GM19035 (cell line): ENCODE results near the gene C15orf62.
A peak's percentile ranks its signal among the peaks of the same experiment; 100 is the strongest.

Experiments
- ATAC-seq: cut with Tn5 transposase; IDR thresholded peaks from one replicate; pipeline ENCODE4 v1.9.1; 2021; ENCODE audit not compliant: unreplicated experiment

Gene C15orf62

DNA sequence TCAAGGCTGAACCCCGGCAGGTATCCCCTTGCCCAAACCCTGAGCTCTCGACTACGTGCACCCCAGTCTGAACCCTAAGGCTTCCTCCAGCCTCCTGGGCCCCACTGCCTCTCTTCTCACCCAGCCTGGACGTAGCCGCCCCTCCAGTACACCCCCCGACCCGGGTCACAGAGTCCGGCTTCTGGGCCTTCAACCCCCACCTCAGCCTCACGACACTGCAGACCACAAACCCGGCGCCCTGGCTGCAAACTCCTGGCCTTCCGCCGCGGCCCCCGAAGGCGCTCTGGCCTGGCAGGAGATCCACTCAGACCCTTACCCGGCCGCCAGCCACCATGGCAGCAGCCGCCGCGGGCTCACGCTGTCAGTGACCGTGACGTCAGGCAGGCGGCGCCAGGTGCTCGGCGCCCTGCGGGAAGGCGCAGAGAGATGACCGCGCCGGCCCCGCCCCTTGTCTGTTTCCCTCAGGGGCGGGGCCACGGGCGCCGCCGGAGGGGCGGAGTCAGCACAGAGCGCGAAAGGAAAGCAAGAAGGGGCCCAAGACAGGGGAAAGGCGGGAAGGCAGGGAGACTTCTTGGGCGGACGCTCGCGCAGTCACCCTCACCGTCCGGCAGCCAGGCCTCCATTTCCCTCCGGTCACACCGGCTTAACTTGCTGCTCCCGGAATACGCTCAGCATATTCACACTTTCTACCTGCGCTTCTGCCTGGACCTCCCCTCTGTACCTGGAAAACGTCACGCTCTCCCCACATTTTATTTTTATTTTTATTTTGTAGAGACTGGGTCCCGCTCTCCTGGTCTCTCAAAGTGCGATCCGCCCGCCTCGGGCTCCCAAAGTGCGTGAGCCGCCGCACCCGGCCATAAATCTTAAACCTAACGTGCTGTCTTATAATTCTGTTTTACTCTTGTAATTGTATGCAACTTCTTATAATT, 14.6 kb upstream of the C15orf62 start, which contains the start of gene RMDN3:
Gene RMDN3, minus strand, starts transcription at position 372 of the 929 bp plus-strand sequence. CDS start 471 bp downstream, outside the sequence.
- peak; percentile 86 for ATAC-seq

DNA sequence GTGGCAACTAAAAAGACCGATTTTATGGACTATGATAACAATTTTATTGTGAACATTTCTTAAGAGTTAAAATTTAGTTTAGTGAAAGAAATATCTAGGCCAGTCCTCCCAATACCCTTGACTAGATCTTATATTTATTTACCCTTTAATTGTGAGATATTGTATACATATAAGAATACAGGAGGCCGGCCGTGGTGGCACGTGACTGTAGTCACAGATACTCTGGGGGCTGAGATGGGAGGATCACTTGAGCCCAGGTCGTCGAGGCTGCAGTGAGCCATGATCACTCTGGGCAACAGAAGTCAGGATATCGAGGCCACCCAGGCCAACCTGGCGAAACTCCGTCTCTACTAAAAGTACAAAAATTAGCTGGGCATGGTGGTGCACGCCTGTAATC, 14.0 kb upstream of the C15orf62 start:
- ATAC-seq: no peak

DNA sequence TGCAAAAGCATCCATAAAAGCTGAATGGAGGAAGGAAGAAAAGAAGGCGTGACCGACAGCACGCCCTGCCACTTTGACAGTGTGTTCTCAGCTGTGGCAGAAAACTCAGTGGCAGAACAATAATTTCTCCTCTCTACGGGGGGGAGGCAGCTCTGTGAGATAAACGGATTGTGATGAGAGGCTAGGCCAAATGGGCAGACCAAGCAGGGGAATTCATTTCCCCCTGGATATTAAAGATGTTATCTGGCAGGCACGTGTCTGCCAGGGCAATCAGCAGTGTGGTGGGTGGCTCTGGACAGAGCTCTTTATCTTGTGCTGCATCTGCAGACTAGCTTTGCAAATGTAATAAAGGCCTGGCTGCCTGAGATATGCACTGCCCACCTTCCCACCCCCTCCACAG, 12.8 kb upstream of the C15orf62 start:
- no peak for ATAC-seq

DNA sequence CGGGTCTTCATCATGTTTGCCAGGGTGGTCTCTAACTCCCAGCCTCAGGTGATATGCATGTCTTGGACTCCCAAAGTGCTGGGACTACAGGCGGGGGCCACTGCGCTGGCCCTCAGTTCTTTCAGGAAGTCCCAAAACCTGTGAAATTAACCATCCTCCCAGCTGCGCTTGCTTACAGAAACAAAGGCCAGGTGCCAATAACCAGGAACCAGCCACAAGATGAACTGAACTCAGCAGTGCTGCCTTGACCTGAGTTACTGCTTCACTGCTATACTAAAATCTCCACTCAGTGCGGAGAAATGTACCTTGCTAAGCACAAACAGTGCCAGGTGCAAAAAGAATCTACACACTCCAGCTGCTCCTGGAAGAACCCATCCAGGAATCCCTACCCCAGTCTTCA, 9.8 kb upstream of the C15orf62 start:
- no peak for ATAC-seq

DNA sequence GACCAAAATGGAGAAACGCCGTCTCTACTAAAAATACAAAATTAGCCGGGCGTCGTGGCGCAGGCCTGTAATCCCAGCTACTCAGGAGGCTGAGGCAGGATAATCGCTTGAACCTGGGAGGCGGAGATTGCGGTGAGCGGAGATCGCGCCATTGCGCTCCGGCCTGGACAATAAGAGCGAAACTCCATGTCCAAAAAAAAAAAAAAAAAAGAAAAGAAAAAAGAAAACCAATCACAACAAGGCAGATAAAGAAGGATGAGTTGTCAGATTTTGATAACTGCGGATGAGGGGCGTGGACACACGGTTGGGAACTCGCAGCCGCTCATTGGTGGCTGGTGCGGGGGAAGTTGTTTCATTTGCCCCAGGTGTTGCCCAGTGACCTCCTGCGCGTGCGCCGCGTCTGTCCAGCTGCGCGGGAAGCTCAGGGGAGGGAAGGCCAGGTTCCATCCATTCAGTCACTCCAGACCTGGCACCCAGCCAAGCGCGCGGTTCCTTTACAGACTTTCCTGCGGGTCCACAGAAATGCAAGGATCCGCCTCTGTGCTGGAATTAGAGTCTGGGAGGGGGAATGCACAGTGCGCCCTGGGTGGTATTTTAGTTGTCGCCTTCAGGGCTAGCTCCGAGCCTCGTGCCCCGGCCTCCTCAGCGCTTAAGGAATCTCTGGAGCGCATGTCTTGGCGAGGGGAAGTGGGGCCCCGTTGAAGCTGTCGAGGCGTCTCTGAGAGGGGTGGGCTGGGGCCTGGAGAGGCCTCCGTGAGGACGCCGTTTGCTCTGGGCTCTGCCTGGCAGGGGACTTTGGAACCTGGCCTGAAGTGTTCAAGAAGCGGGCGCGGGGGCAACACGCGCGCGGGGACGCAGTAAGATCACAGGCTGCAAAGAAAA, 6.6 kb upstream of the C15orf62 start:
- ATAC-seq: no peak

DNA sequence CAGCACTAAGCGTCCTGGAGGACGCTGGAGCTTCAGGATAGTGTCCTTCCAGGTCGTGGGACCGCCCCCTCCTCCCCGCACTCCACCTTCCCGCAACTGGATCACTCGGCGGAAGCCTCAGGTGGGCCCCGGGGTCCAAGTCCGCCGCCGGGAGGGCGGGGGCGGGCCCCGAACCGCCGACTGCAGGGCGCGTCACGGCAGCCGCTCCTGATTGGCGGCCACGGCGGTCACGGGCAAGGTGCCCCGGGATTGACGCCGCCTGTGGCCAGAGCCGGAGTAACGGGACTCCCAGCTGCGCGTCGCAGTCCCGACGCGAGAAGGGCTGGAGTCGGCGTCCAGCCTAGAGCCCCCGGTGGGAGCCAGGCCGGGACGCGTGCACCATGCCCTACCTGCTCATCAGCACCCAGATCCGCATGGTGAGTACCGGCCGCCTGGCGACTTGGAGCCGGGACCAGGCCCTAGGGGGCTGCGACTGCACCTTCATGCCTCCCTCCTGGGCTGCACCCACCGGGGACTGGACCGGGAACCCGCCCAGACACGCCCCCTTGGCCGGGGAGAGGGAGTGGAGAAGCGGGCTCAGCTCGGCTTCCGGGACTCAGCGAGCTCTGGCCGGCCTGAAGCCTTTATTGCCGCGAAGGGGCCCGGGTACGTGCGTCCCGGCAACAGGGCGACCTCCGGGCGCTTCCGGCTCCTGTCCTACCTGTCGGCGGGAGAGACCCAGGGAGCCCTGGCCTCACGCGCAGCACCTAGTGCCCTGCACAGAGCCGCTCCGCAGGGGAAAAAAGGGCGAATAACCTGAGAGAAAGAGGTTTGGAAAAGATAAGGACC, 5.8 kb upstream of the C15orf62 start, which contains the start of gene GCHFR:
Gene GCHFR, plus strand, starts transcription at position 268 of the 828 bp plus-strand sequence. Its CDS starts 113 bp downstream, at position 381.
- peak; percentile 55 for ATAC-seq

DNA sequence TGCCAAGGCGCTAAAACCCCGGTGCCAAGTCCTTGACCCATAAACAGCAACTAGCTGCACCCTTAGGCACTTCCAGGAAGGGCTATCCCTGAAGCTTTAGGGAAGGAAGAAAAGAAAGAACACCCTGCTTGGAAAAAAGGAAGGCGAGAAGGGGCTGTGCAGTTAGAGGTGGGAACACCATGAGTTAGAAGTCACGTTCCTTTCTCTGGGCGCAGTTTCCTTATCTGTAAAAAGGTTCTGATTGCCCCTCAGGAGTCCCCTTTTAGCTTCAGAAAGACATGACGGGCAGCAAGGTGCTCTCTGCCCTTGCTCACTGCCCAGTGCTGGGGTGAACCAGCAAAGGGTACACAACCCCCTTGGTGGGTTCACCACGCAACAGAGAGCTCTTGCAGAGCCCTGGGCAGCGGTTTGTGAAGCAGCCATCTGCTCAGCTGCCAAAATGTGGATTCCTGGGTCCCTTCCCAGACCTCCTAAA, 5.1 kb upstream of the C15orf62 start:
- no peak for ATAC-seq

DNA sequence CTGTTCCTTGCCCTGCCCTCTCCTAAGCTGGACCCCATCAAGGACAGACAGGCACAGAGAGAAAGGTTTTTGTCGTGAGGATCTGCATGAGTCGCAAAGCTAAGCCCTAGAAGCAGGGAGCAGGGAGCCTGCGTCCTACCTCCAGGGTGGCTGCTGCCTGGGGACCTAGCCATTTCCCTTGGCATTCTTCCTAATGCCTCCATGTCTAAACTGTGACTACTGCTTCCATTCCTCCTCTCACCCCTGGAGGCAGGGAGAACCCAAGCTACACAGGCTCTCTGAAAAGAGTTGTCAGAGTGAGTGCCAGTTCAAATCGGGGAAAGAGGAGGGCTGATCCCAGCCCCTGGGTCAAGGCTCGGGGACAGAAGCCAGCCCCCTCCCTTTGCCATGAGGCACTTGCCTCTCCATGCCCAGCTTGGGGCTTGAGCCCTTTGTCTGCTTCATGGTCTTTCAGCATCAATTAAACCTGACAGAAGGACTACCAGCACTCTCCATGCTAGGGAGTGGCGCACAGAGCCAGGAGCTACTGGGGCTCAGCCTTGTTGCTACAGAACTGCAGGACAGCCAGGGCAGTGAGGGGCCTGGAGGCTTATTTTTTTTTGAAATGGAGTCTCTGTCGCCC, 3.5 kb upstream of the C15orf62 start:
- no peak for ATAC-seq

DNA sequence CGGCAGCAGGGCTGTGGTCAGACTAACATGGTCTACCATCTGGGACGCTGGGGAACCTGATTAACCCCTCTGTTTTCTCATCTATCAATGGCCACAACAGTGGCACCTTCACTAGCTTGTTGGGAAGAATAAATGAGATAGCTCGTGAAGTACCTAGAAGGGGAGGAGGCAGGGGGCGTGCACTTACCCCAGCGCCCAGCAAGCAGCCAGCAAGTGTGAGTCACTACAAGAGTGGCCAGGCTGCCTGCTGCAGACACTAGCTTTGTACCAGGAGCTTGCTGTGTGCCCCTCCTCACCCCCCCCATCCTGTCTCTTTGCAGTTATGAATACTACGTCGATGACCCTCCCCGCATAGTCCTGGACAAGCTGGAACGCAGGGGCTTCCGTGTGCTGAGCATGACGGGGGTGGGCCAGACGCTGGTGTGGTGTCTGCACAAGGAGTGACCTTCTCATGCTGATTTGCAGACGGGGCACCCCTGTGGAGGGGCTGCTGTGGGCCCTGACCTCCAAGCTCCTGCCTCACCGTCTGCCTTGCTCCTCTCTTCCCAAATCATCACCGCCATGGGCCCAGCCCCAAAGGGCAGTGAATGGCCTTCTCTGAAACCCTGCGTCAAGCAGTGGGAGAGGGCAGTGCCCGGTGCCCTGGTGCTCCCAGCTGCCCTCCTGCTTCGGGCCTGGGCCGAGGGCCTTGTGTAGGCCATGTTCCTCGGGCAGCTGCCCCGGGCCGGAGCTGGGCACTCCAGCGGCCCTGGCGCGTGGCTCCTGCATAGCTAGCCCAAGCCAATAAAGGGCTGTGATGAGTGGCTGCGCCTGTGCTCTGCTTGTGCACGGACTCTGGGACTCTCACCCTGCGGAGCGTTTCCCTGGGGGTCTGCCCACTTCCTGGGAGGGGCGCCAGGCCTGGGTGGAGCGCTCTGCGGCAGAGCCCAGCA, 2.6 kb upstream of the C15orf62 start:
- no peak for ATAC-seq

DNA sequence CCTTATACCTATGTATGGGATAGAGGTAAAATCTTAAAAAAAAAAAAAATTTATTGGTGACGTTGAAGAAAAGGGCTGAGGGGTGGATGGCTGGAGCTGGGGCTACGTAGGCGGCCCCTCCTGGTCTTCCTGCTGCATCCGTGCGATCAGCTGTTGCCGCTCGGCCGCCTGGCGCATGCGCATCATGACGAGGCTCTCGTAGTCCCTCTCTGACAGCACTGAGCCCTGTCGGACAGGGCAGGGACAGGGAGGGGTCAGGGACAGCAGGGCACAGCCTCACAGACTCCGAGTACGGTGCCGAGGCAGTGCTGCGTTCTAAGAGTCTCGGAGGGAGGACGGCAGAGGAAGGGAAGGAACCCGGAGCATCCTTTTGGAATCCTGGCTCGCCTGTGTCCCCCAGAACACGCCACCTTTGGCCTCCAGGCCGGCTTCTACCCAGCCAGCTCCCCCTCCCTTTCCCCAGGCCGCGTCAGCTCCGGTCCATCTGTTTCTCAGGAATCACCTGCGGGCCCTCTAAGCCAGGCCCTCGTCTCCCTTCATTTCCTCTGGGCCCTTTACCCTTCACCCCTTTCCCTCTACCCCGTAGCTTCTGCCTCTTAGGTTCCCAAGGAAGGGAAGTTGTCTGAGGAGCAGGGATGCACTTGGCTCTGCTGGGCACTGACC, 1.8 kb upstream of the C15orf62 start:
- no peak for ATAC-seq

DNA sequence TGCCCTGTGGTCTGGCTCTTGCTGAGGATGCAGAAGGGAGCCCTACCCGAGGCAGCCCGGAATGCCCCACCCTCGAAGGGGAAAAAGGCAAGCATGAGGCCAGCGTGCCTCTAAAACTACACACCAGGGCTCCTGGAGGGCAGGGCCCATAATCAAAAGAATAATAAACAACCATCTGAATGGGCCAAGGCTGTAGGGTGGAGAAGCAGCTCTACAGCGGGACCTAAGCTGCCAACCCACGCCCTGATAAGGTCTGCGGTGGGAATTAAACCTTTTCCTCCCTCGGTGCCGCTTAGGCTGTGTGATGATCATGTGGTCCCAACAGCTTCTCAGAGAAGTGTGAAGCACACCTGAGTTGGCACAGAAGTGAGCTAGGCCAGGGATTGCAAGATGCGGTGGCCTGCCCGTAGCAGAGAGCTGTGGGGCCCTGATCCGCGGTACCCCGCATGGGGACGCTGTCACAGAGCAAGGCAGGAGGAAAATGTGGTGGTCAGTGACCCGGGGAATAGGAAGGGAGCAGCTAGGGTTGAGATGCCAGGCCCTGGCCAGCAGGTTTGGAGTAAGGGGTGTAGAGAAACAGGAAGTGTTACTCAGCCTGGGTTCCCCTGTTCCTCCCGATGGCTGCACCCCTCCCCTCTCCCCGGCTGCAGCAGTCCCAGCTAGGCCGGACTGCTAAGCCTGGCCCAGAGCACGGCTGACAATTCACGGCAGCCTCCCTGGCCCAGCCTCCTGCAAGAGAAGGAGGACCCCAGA, 1.1 kb upstream of the C15orf62 start:
- no peak for ATAC-seq

DNA sequence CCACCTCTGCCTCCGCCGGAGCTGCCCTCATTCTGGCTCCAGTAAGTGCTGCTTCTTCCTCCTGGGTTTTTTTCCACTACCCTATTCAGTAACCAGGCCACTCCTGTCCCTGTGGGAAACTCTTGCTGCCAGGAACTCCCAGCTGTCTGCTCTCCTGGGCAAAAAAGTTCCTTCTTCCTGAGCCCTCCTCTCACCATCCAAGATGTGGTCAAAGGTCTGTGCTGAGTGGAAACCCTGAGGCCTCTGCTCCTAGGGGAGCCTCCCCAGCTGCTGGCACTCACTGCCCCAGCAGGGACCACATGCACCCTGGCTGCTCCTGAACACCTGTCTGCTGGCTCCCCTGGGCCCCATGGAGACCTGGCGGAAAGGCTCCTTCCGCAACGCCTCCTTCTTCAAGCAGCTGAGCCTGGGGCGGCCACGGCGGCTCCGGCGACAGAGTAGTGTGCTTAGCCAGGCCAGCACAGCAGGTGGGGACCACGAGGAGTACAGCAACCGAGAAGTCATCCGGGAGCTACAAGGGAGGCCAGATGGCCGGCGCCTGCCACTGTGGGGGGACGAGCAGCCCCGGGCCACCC, 454 bp downstream of the C15orf62 start:
- no peak for ATAC-seq

DNA sequence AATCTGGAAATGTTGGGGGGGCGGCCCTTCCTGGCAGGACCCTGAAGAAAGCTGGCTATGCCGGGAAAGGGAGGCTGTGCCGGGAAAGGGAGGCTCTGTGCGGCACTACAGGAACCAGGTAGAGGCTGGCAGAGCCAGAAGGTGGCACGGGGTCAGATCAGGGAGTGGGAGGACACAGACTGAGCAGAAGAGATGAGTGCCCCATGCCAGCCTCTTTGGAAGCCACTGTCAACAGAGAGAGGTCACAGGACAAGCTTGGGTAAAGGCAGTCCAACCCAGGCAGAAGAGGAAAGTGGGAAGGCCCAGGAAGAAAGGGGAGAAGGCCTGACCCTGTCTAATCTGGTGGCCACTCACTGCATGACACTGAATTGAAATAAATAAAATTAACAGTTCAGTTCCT, 1.5 kb downstream of the C15orf62 start:
- no peak for ATAC-seq

DNA sequence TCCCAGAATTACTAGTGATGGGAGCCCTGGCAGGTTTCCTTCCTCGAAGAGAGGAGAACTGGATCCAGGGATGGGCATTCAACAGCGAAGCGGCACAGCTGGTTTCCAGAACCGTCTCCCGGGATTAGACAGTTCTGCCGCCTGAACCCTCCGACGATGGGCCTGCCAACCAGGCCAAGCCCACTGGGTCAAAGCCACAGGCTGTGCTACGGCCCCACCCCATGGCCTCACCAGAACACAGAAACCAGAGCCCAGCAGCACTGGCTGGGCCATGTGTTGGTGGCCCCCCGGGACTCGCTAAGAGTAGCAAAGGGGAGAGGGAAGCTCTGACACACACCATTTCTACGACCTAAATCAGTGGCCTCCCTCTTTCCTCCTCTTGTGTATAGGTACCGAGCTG, 2.2 kb downstream of the C15orf62 start:
- no peak for ATAC-seq

DNA sequence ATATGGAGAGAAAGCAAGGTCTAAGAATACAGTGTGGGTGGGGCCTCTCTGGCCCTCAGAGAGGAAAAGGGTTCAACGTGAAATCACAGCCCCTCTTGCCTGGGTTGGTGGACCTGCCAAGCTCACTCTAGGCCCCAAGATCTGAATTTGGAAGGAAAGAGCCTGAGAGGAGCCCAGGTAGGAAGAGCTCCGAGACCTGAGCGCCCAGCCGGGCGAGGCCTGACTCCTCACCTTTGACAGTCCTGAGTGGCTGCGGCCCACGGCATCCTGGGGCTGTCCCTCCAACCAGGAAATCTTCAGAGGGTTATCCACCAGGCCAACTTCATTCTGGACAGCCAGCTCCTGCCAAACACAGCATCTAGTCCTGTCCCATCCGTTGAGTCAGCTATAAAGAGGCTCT, 3.7 kb downstream of the C15orf62 start:
- no peak for ATAC-seq

DNA sequence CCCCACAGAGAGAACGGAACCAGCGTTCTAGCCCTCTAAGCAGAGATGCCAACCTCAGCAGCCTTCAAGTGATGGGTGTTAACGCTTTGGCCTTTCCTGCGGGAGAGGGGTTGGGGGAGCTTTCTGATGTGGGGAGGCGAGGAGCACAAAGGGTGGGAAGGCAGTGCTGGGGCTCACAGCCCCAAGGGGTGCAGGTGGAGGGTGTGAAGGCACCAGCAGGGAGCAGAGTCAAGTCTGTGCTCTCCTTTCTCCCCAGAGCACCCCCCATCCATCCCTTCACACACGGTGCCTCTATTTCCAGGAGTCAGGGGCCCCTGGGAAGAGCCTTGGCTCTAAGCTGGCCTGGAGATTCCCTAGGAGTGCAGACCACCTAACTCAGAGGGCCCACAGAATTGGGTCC, 4.1 kb downstream of the C15orf62 start:
- ATAC-seq: no peak

DNA sequence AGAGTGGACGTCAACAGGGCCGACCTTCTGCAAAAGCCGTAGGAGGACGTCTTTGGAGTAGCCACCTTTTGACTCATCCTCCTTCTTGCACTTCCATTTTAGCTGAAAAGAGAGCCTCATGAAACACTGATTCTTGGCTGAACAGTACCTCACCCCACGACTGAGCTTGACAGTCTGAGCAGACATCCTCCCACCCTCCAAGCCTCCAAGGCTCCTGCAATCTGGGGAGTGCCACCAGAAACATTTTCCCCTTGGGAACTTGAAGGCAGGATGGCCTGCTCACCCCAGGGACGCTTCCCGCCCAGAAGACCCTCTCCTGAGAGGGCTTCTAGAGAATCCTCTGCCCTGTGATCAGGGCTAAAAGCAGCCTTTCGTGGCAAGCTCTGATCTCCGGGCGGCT, 5.2 kb downstream of the C15orf62 start:
- no peak for ATAC-seq
